GM23248 (cell line): ENCODE measurements around the gene SYK. TPM values are rescaled to one million over a fixed set of nuclear protein-coding genes. Genes with fewer than 3 reads are reported as not detected.
A peak's percentile ranks its signal among the peaks of the same experiment; 100 is the strongest.

ENCODE experiments used
- DNase-seq: peaks from one replicate; pipeline ENCODE4 v3.0.0-alpha.2; 2015
- H2AFZ ChIP-seq: fragments of 200-600 bp; sonication (generic); 2 replicates; pipeline ENCODE4 v1.6.1; 2016; ENCODE audit warnings: antibody characterized with exemption
- H3F3A ChIP-seq: fragments of 200-600 bp; sonication (generic); 2 replicates; pipeline ENCODE4 v1.6.1; 2016; ENCODE audit warnings: mild to moderate bottlenecking, antibody characterized with exemption, mixed run types; ENCODE audit not compliant: insufficient read depth
- H3K27ac ChIP-seq: fragments of 200-600 bp; sonication (generic); 2 replicates; pipeline ENCODE4 v1.5.1; 2016; ENCODE audit warnings: mild to moderate bottlenecking
- H3K27me3 ChIP-seq: fragments of 200-600 bp; sonication (generic); replicated peaks from 2 replicates; pipeline ENCODE4 v1.6.1; 2016; ENCODE audit warnings: mild to moderate bottlenecking; ENCODE audit not compliant: insufficient read depth
- H3K36me3 ChIP-seq: fragments of 200-600 bp; sonication (generic); 2 replicates; pipeline ENCODE4 v1.6.1; 2016; ENCODE audit warnings: low read depth, mild to moderate bottlenecking
- H3K4me1 ChIP-seq: fragments of 200-600 bp; sonication (generic); 2 replicates; pipeline ENCODE4 v1.6.1; 2016; ENCODE audit warnings: mild to moderate bottlenecking; ENCODE audit not compliant: insufficient read depth
- H3K4me2 ChIP-seq: fragments of 200-600 bp; sonication (generic); one replicate; pipeline ENCODE4 v1.6.1; 2016; ENCODE audit warnings: mild to moderate bottlenecking; ENCODE audit not compliant: unreplicated experiment
- H3K4me3 ChIP-seq: fragments of 200-600 bp; sonication (generic); 2 replicates; pipeline ENCODE4 v1.5.1; 2016; ENCODE audit warnings: mild to moderate bottlenecking
- H3K79me2 ChIP-seq: fragments of 200-600 bp; sonication (generic); 2 replicates; pipeline ENCODE4 v1.6.1; 2016; ENCODE audit warnings: mild to moderate bottlenecking; ENCODE audit not compliant: insufficient read depth
- H3K9ac ChIP-seq: fragments of 200-600 bp; sonication (generic); 2 replicates; pipeline ENCODE4 v1.6.1; 2016; ENCODE audit warnings: mild to moderate bottlenecking
- H3K9me2 ChIP-seq: fragments of 200-600 bp; sonication (generic); 2 replicates; pipeline ENCODE4 v1.6.1; 2016; ENCODE audit warnings: mixed run types, mild to moderate bottlenecking, moderate library complexity; ENCODE audit not compliant: insufficient read depth
- H3K9me3 ChIP-seq: fragments of 200-600 bp; sonication (generic); one replicate; pipeline ENCODE4 v1.6.1; 2017; ENCODE audit warnings: low read depth
- H4K20me1 ChIP-seq: fragments of 200-600 bp; sonication (generic); 2 replicates; pipeline ENCODE4 v1.6.0; 2016; ENCODE audit not compliant: insufficient read depth
- EZH2 ChIP-seq: fragments of 200-600 bp; sonication (generic); IDR thresholded peaks from 2 replicates; pipeline ENCODE4 v1.6.1; 2018; ENCODE audit warnings: antibody characterized with exemption, mild to moderate bottlenecking; ENCODE audit not compliant: insufficient read depth, poor library complexity, severe bottlenecking
- EZH2phosphoT487 ChIP-seq: fragments of 200-600 bp; sonication (generic); IDR thresholded peaks from 2 replicates; pipeline ENCODE4 v1.6.1; 2018; ENCODE audit warnings: antibody characterized with exemption, moderate library complexity, mild to moderate bottlenecking, low read depth; ENCODE audit not compliant: insufficient read depth
- WGBS, 2 experiments: methylation state at CpG; one replicate each; pipeline ENCODE4 v1.1.6; 2015 to 2017; ENCODE audit warnings: low lambda C conversion rate in 2 of 2, low coverage in 1 of 2; ENCODE audit errors: missing lambda C conversion rate in 2 of 2; 5-methylcytosine and 5-hydroxymethylcytosine counted together
- in situ Hi-C: fragments of 300-500 bp; cut with MboI; formaldehyde crosslinking; loops from 2 replicates; pipeline ENCODE4 v1.15.0; 2020
- polyA plus RNA-seq: library from polyadenylated mRNA; unstranded; fragments of >200 nt; fragmentation: Nextera tagmentation; extraction: Ambion mirVana; gene quantifications from 2 replicates; pipeline ENCODE4 v1.2.1, GENCODE V29; 2016
- total RNA-seq: library from RNA; depleted of rRNA; stranded (reverse); fragments of >200 nt; shearing (Covaris generic); gene quantifications from 2 replicates; pipeline ENCODE4 v1.2.3, GENCODE V29; 2014

SYK gene
- total and polyA plus RNA-seq, 2 experiments from 2014 or later = not detected

DNA sequence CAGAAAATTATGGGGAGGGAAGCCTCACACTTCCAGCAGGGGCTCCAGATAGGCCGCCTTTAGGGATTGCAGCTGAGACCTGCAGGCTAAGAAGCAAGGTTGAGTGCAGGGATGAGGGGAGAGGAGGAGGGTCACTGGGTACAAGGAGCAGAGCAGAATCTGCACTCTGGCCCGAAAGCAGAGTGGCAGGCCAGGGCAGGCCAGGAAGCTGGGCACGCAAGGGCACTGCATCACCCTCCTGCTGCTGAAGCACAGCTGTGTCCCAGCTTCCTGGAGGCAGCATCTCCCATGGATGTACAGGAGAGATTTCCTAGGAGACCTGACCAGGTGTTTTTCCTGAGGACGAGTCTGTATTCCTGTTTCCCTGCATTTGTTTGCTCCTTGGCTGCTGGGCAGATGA lies 92.1 kb downstream of the SYK start:
- no peak overlapping the region for H3K27ac ChIP-seq
- no peak overlapping the region for H3K4me3 ChIP-seq
- no peaks in the 10 kb centered on the region for H3K4me1 ChIP-seq
- H2AFZ ChIP-seq = no peak overlapping the region
- H3K27me3 ChIP-seq = peaks cover 34% of the 10 kb centered on the region
- no peaks in the 10 kb centered on the region for H3K79me2 ChIP-seq
- no peaks in the 10 kb centered on the region for H3K9me2 ChIP-seq
- no peaks in the 10 kb centered on the region for H4K20me1 ChIP-seq
- H3K4me2 ChIP-seq = no peak overlapping the region
- in situ Hi-C loops = no loop called here
- no peak overlapping the region for H3K9ac ChIP-seq
- no peaks in the 10 kb centered on the region for H3K9me3 ChIP-seq
- no peaks in the 10 kb centered on the region for H3K36me3 ChIP-seq
- H3F3A ChIP-seq = no peaks in the 10 kb centered on the region
- TF ChIP-seq EZH2phosphoT487 (no peak), EZH2 (no peak)
- 54 to 56% methylated on average over 4 of the region's 4 CpGs for WGBS, 2 experiments
- DNase-seq = no peak

DNA sequence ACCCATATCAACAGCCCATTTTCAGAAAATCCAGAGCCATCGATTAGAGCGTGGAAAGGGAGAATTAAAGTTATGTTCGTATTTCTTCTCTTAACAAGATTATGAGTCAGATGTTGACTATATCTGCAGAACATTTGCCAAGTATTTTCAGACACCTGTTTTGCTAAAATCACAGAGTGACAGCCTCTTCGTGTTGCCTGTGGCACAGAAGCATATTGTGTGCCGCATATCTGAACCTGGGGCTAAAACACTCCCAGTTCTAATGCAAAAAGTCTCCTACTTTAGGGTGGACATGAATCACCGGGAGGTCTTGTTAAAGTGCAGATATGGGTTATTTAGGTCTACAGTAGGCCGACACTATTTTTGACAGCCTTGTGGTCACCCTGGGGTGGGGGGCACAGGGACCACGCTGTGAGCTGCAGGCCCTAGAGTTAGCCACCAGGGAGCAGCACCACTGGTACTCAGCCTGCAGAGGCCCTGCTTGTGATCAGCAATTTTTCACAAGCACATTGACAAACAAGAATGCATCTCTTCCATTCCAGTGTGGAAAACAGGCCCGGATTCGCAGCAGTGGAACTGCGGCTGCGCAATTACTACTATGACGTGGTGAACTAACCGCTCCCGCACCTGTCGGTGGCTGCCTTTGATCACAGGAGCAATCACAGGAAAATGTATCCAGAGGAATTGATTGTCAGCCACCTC lies 93.5 kb downstream of the SYK start:
- Histone ChIP-seq H3K27me3 (peaks cover 29% of the 10 kb centered on the region), H3K27ac (no peak overlapping the region), H4K20me1 (no peaks in the 10 kb centered on the region), H3K36me3 (no peaks in the 10 kb centered on the region), H3K9me2 (no peaks in the 10 kb centered on the region), H3K9me3 (no peaks in the 10 kb centered on the region), H3K4me3 (no peak overlapping the region), H3F3A (no peaks in the 10 kb centered on the region), H3K79me2 (no peaks in the 10 kb centered on the region), H3K4me2 (no peak overlapping the region), H3K9ac (no peak overlapping the region), H2AFZ (no peak overlapping the region), H3K4me1 (no peaks in the 10 kb centered on the region)
- DNase-seq = peak; percentile 38
- TF ChIP-seq EZH2 (no peak), EZH2phosphoT487 (no peak)
- in situ Hi-C loops = no loop called here
- WGBS, 2 experiments = 69 to 74% methylated on average over 16 of the region's 16 CpGs

DNA sequence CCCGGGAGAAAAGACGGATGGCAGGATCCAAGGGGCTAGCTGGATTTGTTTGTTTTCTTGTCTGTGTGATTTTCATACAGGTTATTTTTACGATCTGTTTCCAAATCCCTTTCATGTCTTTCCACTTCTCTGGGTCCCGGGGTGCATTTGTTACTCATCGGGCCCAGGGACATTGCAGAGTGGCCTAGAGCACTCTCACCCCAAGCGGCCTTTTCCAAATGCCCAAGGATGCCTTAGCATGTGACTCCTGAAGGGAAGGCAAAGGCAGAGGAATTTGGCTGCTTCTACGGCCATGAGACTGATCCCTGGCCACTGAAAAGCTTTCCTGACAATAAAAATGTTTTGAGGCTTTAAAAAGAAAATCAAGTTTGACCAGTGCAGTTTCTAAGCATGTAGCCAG lies 94.2 kb downstream of the SYK start:
- Histone ChIP-seq H2AFZ (no peak overlapping the region), H3F3A (no peaks in the 10 kb centered on the region), H3K9ac (no peak overlapping the region), H3K4me1 (no peaks in the 10 kb centered on the region), H3K9me2 (no peaks in the 10 kb centered on the region), H3K27me3 (peaks cover 23% of the 10 kb centered on the region), H3K9me3 (no peaks in the 10 kb centered on the region), H3K4me2 (no peak overlapping the region), H3K4me3 (no peak overlapping the region), H3K36me3 (no peaks in the 10 kb centered on the region), H3K27ac (no peak overlapping the region), H4K20me1 (no peaks in the 10 kb centered on the region), H3K79me2 (no peaks in the 10 kb centered on the region)
- in situ Hi-C loops = no loop called here
- DNase-seq = no peak
- TF ChIP-seq EZH2 (no peak), EZH2phosphoT487 (no peak)
- WGBS, 2 experiments = 40 to 44% methylated on average over 7 of the region's 7 CpGs

DNA sequence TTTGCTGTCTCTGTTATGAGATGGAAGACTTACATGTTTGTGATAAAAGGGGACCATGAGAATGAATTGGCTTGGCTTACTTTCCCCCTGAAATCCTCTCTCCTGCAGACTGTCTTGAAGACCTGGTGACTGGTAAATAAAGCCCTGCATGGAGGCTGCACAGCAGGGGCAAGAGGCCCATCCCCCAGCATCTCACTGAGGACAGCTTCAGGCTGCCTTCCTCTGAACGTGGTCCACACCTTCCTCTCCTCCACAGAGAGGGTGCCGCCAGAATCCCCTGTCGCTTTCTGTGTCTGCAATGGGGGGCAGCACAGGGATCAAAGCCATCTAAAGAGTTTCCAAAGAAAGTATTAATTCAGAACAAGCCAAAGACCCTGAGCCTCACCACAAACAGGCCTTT lies 94.6 kb downstream of the SYK start:
- H3K4me2 ChIP-seq = no peak overlapping the region
- DNase-seq = no peak
- no peak for TF ChIP-seq EZH2
- no peak for TF ChIP-seq EZH2phosphoT487
- H3K36me3 ChIP-seq = no peaks in the 10 kb centered on the region
- H2AFZ ChIP-seq = no peak overlapping the region
- H3K27me3 ChIP-seq = peaks cover 23% of the 10 kb centered on the region
- no peaks in the 10 kb centered on the region for H3K79me2 ChIP-seq
- no peak overlapping the region for H3K9ac ChIP-seq
- in situ Hi-C loops = no loop called here
- H4K20me1 ChIP-seq = no peaks in the 10 kb centered on the region
- H3K4me1 ChIP-seq = no peaks in the 10 kb centered on the region
- no peaks in the 10 kb centered on the region for H3K9me2 ChIP-seq
- no peaks in the 10 kb centered on the region for H3K9me3 ChIP-seq
- WGBS, 2 experiments = 63 to 74% methylated on average over 3 of the region's 3 CpGs
- no peak overlapping the region for H3K27ac ChIP-seq
- H3F3A ChIP-seq = no peaks in the 10 kb centered on the region
- H3K4me3 ChIP-seq = no peak overlapping the region

DNA sequence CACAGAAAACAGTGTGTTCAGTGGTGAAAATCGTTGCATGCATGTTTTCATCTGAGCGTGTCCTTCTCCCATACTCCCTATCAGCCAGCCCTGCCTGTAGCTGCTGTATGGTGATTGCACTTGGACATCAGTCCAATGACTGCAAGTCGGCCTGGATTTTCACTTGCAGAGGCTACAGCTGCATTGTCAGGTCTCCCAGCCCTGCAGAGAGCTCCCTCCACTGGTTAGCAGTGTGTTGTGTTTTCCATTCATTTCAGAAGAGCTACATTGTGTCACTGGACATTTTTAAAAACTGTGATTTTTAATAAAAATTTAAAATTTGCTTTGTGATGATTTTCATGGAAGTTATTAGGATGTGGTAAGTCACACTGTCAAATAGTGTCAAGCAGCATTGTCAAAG lies 96.6 kb downstream of the SYK start:
- Histone ChIP-seq H3F3A (no peaks in the 10 kb centered on the region), H3K36me3 (no peaks in the 10 kb centered on the region), H3K9me2 (no peaks in the 10 kb centered on the region), H3K4me3 (no peak overlapping the region), H3K4me2 (no peak overlapping the region), H3K27me3 (peaks cover 13% of the 10 kb centered on the region), H3K27ac (no peak overlapping the region), H3K9me3 (no peaks in the 10 kb centered on the region), H3K9ac (no peak overlapping the region), H4K20me1 (no peaks in the 10 kb centered on the region), H2AFZ (no peak overlapping the region), H3K79me2 (no peaks in the 10 kb centered on the region), H3K4me1 (no peaks in the 10 kb centered on the region)
- peak; percentile 30 for DNase-seq
- no peak for TF ChIP-seq EZH2phosphoT487
- TF ChIP-seq EZH2 = no peak
- 51% methylated on average over 3 of the region's 3 CpGs for WGBS, 2 experiments
- in situ Hi-C loops = no loop called here
